T-cell (primary cell): ENCODE data around the gene COX6B2. TPM values are rescaled to one million over a fixed set of nuclear protein-coding genes. Genes with fewer than 3 reads are reported as not detected.

Experiments used
- ATAC-seq, 4 experiments: fragments of 200-7000 bp in 3 of 4; fragments of 150-1000 bp in 1 of 4; cut with Tn5 transposase; replicated peaks in 1 of 4; 1 replicate in 3 of 4; 2 replicates in 1 of 4; pipeline ENCODE4 v1.10.0; 2021; ENCODE audit warnings: moderate library complexity in 3 of 4, mild to moderate bottlenecking in 2 of 4, moderate number of reproducible peaks in 1 of 4
- CTCF ChIA-PET, 2 donors: fragments of 300-600 bp; sonication (Branson Sonifier 250); formaldehyde crosslinking; loops; one replicate each; lab custom pipeline; 2022; ENCODE audit warnings: antibody characterized with exemption in 2 of 2; lab: Charles Lee
- POLR2A ChIA-PET, 2 donors: fragments of 300-600 bp; sonication (Branson Sonifier 250); formaldehyde crosslinking; loops; one replicate each; lab custom pipeline; 2022; ENCODE audit warnings: antibody characterized with exemption in 2 of 2; lab: Charles Lee
- DNase-seq, 35 experiments: peaks; one replicate each; pipeline versions ENCODE4 v3.0.0 to v3.0.0-alpha.2; 2013 to 2023
- H3K27ac ChIP-seq: one replicate; pipeline ENCODE4 v1.5.1; 2013; ENCODE audit warnings: low read length
- H3K27me3 ChIP-seq, 2 experiments: replicated peaks in 1 of 2; 1 replicate in 1 of 2; 2 replicates in 1 of 2; pipeline versions ENCODE4 v1.6.1 to v1.7.0; 2013; ENCODE audit warnings: low read length in 1 of 2, mixed read lengths in 1 of 2; ENCODE audit not compliant: control insufficient read depth in 2 of 2, insufficient read depth in 2 of 2; ENCODE audit errors: extremely low read depth in 1 of 2
- H3K36me3 ChIP-seq, 2 donors: 1 replicate in 1 of 2; 2 replicates in 1 of 2; pipeline versions ENCODE4 v1.6.1 to v1.7.0; 2013; ENCODE audit warnings: low read length in 1 of 2; ENCODE audit not compliant: control insufficient read depth in 2 of 2, insufficient read depth in 1 of 2; ENCODE audit errors: extremely low read depth in 1 of 2
- H3K4me1 ChIP-seq, 2 experiments: 1 replicate in 1 of 2; 2 replicates in 1 of 2; pipeline versions ENCODE4 v1.6.1 to v1.7.0; 2013; ENCODE audit warnings: low read length in 2 of 2, mixed read lengths in 1 of 2; ENCODE audit not compliant: insufficient read depth in 2 of 2, control insufficient read depth in 1 of 2; ENCODE audit errors: extremely low read depth in 1 of 2
- H3K4me3 ChIP-seq, 2 donors: 1 replicate in 1 of 2; 2 replicates in 1 of 2; pipeline versions ENCODE4 v1.5.1 to v1.7.0; 2013; ENCODE audit warnings: mild to moderate bottlenecking in 2 of 2, low read length in 1 of 2, moderate library complexity in 1 of 2; ENCODE audit not compliant: control insufficient read depth in 1 of 2; ENCODE audit errors: extremely low read depth in 1 of 2
- H3K9me3 ChIP-seq: 2 replicates; pipeline ENCODE4 v1.7.0; 2013
- H3K27ac Mint-ChIP-seq, 2 donors: one replicate each; pipeline ENCODE4 v1.8.0; 2020 to 2021; ENCODE audit warnings: mild to moderate bottlenecking in 2 of 2, mixed read lengths in 2 of 2
- H3K27me3 Mint-ChIP-seq, 2 donors: one replicate each; pipeline ENCODE4 v1.8.0; 2021 to 2022; ENCODE audit warnings: mixed read lengths in 2 of 2
- H3K36me3 Mint-ChIP-seq: one replicate; pipeline ENCODE4 v1.8.0; 2021; ENCODE audit warnings: mixed read lengths
- H3K4me1 Mint-ChIP-seq, 3 donors: one replicate each; pipeline ENCODE4 v1.8.0; 2020 to 2022; ENCODE audit warnings: mixed read lengths in 3 of 3, mild to moderate bottlenecking in 1 of 3
- H3K4me3 Mint-ChIP-seq, 3 donors: one replicate each; pipeline ENCODE4 v1.8.0; 2020 to 2022; ENCODE audit warnings: mild to moderate bottlenecking in 3 of 3, mixed read lengths in 3 of 3, moderate library complexity in 3 of 3
- H3K9me3 Mint-ChIP-seq, 3 donors: one replicate each; pipeline ENCODE4 v1.8.0; 2020 to 2022; ENCODE audit warnings: mixed read lengths in 3 of 3
- WGBS: methylation state at CpG from one replicate; pipeline ENCODE4 v1.1.5; 2013; ENCODE audit warnings: missing lambda C conversion rate; ENCODE audit not compliant: insufficient coverage; 5-methylcytosine and 5-hydroxymethylcytosine counted together
- total RNA-seq, 35 experiments: library from RNA in 6 of 35; stranded (reverse) in 6 of 35; fragments of 120-200 nt in 1 of 35; gene quantifications; one replicate each; pipeline versions ENCODE4 v1.2.1 to v1.2.4 and lab custom pipeline; 2013 to 2026

The COX6B2 gene
- total RNA-seq, 5 donors from 2014 or later (not counting 1 experiment from before 2014, with no cell fraction given) = 0.12 to 0.51 TPM; not detected in 3

DNA sequence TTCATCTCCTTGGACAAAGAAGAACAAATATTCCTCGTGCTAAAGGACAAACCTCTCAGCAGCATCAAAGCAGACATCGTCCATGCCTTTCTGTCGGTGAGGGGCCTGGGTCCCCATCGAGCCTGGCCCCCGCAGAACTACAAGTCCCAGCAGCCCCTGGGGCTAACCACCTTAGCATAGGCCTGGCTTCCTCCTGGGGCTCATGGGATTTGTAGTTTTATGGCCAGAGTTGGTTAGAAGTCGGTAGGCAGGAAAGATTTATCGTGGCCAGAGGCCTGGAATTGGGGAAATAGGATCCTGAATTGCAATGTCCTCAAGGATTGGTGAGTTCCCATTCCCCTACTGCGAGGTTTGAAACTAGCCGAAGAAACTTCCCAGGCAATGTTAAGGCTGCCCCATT is 49.0 kb downstream of the COX6B2 start:
- Mint-ChIP-seq H3K27ac (no peak overlapping the region), H3K27me3 (no peaks in the 10 kb centered on the region), H3K36me3 (no peaks in the 10 kb centered on the region), H3K4me3 (no peak overlapping the region), H3K9me3 (no peaks in the 10 kb centered on the region), H3K4me1 (peaks cover 11 to 13% (median 11%) of the 10 kb centered on the region in 3 donors)
- CTCF ChIA-PET = no interaction called here
- DNase-seq (peak; percentile 18 to 71 (median 49)), ATAC-seq (peak; percentile 51 to 78 (median 61))
- Histone ChIP-seq H3K4me3 (no peak overlapping the region), H3K9me3 (no peaks in the 10 kb centered on the region), H3K27ac (no peak overlapping the region), H3K27me3 (peaks cover 0 to 10% of the 10 kb centered on the region in 2 experiments), H3K4me1 (peaks cover 0 to 17% of the 10 kb centered on the region in 2 experiments), H3K36me3 (no peaks in the 10 kb centered on the region)
- 73% methylated on average over 6 of the region's 9 CpGs for WGBS
- POLR2A ChIA-PET = no interaction called here

DNA sequence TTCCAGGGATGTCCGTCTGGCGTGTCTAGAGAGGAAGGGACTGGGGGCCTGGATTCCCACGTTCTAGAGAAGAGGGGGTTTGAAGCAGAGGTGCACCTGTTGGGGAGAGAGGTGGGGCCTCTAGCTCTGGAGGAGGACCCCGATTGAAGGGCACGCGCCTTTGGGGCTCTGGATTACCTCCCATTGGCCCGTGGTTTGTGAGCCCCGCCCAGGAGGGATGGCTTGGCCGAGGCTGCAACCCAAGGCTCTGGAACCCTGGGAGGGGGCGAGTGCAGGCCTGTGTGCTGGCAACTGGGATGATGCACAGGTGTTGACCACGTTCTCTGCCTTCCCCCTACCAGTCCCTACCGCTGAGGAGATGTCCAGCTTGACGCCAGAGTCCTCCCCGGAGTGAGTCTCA is 49.5 kb downstream of the COX6B2 start:
- H3K4me3 ChIP-seq = no peak overlapping the region
- peaks cover 0 to 13% of the 10 kb centered on the region in 2 experiments for H3K27me3 ChIP-seq
- Mint-ChIP-seq H3K4me1 (peaks cover 11 to 13% (median 11%) of the 10 kb centered on the region in 3 donors), H3K4me3 (no peak overlapping the region), H3K27ac (no peak overlapping the region), H3K27me3 (no peaks in the 10 kb centered on the region), H3K9me3 (no peaks in the 10 kb centered on the region), H3K36me3 (no peaks in the 10 kb centered on the region)
- H3K9me3 ChIP-seq = no peaks in the 10 kb centered on the region
- ATAC-seq = no peak
- ChIA-PET CTCF (no interaction called here), POLR2A (no interaction called here)
- H3K4me1 ChIP-seq = peaks cover 0 to 17% of the 10 kb centered on the region in 2 experiments
- no peak overlapping the region for H3K27ac ChIP-seq
- WGBS = 81% methylated on average over 9 of the region's 14 CpGs
- no peaks in the 10 kb centered on the region for H3K36me3 ChIP-seq
- DNase-seq = no peak

DNA sequence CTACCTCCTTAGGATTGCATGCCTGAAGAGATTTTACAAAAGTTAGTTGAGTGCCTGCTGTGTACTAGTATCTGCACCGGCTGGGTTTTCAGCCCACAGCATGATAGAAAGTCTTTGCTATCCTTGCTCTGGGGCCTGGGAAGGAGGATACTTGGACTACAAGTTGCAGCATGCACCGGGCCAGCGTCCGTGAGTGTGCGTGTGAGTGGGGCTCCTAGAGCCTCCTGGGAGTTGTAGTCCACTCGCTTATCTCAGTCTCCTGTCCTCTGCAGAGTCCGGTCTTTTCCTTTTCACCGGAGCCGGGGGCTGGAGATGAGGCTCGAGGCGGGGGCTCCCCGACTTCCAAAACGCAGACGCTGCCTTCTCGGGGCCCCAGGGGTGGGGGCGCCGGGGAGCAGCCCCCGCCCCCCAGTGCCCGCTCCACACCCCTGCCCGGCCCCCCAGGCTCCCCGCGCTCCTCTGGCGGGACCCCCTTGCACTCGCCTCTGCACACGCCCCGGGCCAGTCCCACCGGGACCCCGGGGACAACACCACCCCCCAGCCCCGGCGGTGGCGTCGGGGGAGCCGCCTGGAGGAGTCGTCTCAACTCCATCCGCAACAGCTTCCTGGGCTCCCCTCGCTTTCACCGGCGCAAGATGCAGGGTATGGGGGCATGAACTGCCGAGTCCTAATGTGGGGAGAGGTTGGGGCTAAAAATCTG is 50.1 kb downstream of the COX6B2 start:
- no peaks in the 10 kb centered on the region for H3K9me3 ChIP-seq
- H3K36me3 ChIP-seq = no peaks in the 10 kb centered on the region
- ATAC-seq = no peak
- no peak overlapping the region for H3K4me3 ChIP-seq
- H3K27me3 Mint-ChIP-seq = no peaks in the 10 kb centered on the region
- CTCF ChIA-PET = no interaction called here
- H3K4me3 Mint-ChIP-seq = no peak overlapping the region
- H3K27ac ChIP-seq = no peak overlapping the region
- H3K4me1 Mint-ChIP-seq = peaks cover 11 to 13% (median 11%) of the 10 kb centered on the region in 3 donors
- no peaks in the 10 kb centered on the region for H3K36me3 Mint-ChIP-seq
- H3K9me3 Mint-ChIP-seq = no peaks in the 10 kb centered on the region
- H3K27me3 ChIP-seq = peaks cover 0 to 17% of the 10 kb centered on the region in 2 experiments
- no peak overlapping the region for H3K27ac Mint-ChIP-seq
- 92% methylated on average over 29 of the region's 39 CpGs for WGBS
- H3K4me1 ChIP-seq = peaks cover 0 to 17% of the 10 kb centered on the region in 2 experiments
- peak in 1 of 35 experiments; percentile 31 for DNase-seq
- POLR2A ChIA-PET = no interaction called here

DNA sequence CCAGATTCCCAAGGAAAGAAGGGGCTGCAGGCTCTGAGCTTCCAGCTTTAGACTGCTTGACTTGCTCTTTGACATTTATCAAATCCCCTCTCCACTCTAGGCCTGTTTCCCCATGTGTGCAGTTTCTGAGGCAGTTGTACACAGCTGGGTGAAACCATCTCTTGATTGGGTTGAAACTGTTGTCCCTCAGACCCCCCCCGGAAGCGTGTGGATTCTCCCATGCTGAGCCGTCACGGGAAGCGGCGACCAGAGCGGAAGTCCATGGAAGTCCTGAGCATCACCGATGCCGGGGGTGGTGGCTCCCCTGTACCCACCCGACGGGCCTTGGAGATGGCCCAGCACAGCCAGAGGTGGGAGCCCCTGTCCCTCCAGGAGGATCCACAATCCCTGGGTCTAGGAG is 51.0 kb downstream of the COX6B2 start:
- no peaks in the 10 kb centered on the region for H3K9me3 ChIP-seq
- peaks cover 0 to 17% of the 10 kb centered on the region in 2 experiments for H3K27me3 ChIP-seq
- peaks cover 0 to 17% of the 10 kb centered on the region in 2 experiments for H3K4me1 ChIP-seq
- Mint-ChIP-seq H3K27ac (no peak overlapping the region), H3K9me3 (no peaks in the 10 kb centered on the region), H3K4me3 (no peak overlapping the region), H3K36me3 (no peaks in the 10 kb centered on the region), H3K27me3 (no peaks in the 10 kb centered on the region), H3K4me1 (peaks cover 11 to 13% (median 11%) of the 10 kb centered on the region in 3 donors)
- no peak for DNase-seq
- ATAC-seq = no peak
- H3K27ac ChIP-seq = no peak overlapping the region
- H3K36me3 ChIP-seq = no peaks in the 10 kb centered on the region
- WGBS = 81% methylated on average over 3 of the region's 11 CpGs
- ChIA-PET POLR2A (no interaction called here), CTCF (no interaction called here)
- H3K4me3 ChIP-seq = no peak overlapping the region

DNA sequence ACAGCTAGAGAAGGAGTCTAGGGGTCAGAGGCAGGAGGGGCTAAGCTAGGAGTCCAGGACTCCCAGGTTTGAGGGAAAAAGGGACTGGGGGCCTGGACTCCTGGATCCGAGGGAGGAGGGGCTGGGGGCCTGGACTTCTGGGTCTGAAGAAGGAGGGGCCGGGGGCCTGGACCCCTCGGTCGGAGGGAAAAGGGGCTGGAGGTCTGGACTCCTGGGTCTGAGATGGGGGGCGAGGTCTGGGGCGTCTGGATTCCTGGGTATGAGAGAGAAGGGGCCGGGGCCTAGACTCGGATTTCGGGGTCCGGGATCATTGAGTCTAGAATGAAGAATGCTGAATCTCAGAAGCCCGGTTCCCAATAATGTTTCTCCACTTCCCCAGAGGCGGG is 52.2 kb downstream of the COX6B2 start:
- DNase-seq (no peak), ATAC-seq (no peak)
- CTCF ChIA-PET = interaction anchor here (0.5 to 2.5 kb wide), 7 partner anchors 10 to 202 kb away, joined by 3 to 15 read pairs (median 5); partner anchors contain the start of genes ISOC2 (in 1 of the 2) and KMT5C (in 1 of the 2)
- no peaks in the 10 kb centered on the region for H3K9me3 ChIP-seq
- Mint-ChIP-seq H3K4me1 (peaks cover 11 to 13% (median 11%) of the 10 kb centered on the region in 3 donors), H3K4me3 (peak overlapping the region; percentile 78 to 83 (median 81)), H3K27ac (peak overlapping the region; percentile 70 to 86), H3K36me3 (no peaks in the 10 kb centered on the region), H3K9me3 (no peaks in the 10 kb centered on the region), H3K27me3 (no peaks in the 10 kb centered on the region)
- H3K27ac ChIP-seq = peak overlapping the region; percentile 53
- no peaks in the 10 kb centered on the region for H3K36me3 ChIP-seq
- 56% methylated on average over 6 of the region's 12 CpGs for WGBS
- POLR2A ChIA-PET = interaction anchor here in 1 of 2 donors (0.5 kb wide), 1 partner anchor 43 kb away, joined by 3 read pairs; no protein-coding TSS in a partner anchor
- H3K4me1 ChIP-seq = peaks cover 0 to 17% of the 10 kb centered on the region in 2 experiments
- peaks cover 0 to 17% of the 10 kb centered on the region in 2 experiments for H3K27me3 ChIP-seq
- peak overlapping the region; percentile 50 to 67 for H3K4me3 ChIP-seq

DNA sequence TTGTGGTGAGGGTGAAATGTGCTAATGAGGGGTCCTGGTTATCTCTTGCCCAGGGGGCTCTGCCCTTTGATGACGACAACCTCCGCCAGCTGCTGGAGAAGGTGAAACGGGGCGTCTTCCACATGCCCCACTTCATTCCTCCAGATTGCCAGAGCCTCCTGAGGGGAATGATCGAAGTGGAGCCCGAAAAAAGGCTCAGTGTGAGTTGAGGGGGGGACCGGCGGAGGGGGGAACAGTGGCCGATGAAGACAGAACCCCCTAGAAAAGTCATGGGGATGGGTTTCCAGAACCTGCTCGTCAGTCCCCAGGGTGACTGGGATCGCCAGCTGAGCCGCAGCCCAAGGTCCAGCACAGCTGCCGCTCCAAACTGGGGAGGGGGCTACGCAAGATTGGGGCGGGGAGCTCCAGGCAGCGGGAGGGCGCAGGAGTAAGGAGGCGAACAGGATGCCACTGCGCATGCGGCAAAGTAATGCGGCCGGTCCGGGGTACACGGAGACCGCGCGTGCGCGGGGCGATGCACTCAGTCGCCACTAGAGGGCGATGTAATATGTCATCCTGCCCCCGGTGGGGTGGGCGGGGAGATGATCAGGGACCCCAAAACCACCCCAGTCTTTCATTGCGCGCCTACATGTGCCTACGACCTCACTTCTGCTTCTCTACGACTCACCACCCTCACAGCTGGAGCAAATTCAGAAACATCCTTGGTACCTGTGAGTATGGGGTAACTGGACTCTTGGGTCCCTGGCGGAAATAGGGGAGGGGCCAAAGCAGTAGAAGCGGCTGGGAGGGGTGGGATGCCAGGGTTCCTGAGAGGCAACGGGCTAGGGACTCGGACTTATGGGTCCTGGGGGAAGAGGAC is 52.8 kb downstream of the COX6B2 start:
- peaks cover 0 to 17% of the 10 kb centered on the region in 2 experiments for H3K27me3 ChIP-seq
- peak; percentile 87 to 91 (median 89) for ATAC-seq
- peak overlapping the region; percentile 53 for H3K27ac ChIP-seq
- ChIA-PET CTCF (interaction anchor here (0.5 to 2.5 kb wide), 8 partner anchors 10 to 202 kb away, joined by 3 to 15 read pairs (median 4); partner anchors contain the start of genes ISOC2 (in 1 of the 2) and KMT5C (in 1 of the 2)), POLR2A (interaction anchor here in 1 of 2 donors (1.1 kb wide), 1 partner anchor 38 kb away, joined by 6 read pairs; the partner anchor contains the start of gene KMT5C)
- H3K36me3 ChIP-seq = no peaks in the 10 kb centered on the region
- no peaks in the 10 kb centered on the region for H3K9me3 Mint-ChIP-seq
- peaks cover 0 to 17% of the 10 kb centered on the region in 2 experiments for H3K4me1 ChIP-seq
- H3K4me3 Mint-ChIP-seq = peak overlapping the region; percentile 78 to 83 (median 81)
- no peaks in the 10 kb centered on the region for H3K9me3 ChIP-seq
- H3K4me3 ChIP-seq = peak overlapping the region; percentile 50 to 67
- peak overlapping the region; percentile 70 to 86 for H3K27ac Mint-ChIP-seq
- no peaks in the 10 kb centered on the region for H3K27me3 Mint-ChIP-seq
- no peaks in the 10 kb centered on the region for H3K36me3 Mint-ChIP-seq
- DNase-seq = peak; percentile 74 to 97 (median 90)
- 3% methylated on average over 27 of the region's 42 CpGs for WGBS
- H3K4me1 Mint-ChIP-seq = peaks cover 11 to 13% (median 11%) of the 10 kb centered on the region in 3 donors
